GM21786 (cell line): ENCODE data around the gene CAMK1D.
"Not testable (repeated sequence)": the region's sequence is repeated elsewhere in the genome, so short reads cannot be mapped to it uniquely, and the experiment has no call there.

ENCODE experiments used
- ATAC-seq: cut with Tn5 transposase; IDR thresholded peaks from one replicate; pipeline ENCODE4 v1.9.1; 2021; ENCODE audit not compliant: unreplicated experiment

Gene CAMK1D

GRCh38 chr10:12340371-12340770, 9.0 kb upstream of the CAMK1D start:
- no peak for ATAC-seq

- no peak for ATAC-seq
Observed at GRCh38 chr10:12340937-12341336, 8.4 kb upstream of the CAMK1D start.

- ATAC-seq: no peak
Observed at GRCh38 chr10:12341526-12341925, 7.8 kb upstream of the CAMK1D start.

- ATAC-seq: no peak
Observed at GRCh38 chr10:12344375-12345110, 4.8 kb upstream of the CAMK1D start.

- ATAC-seq: no peak
Observed at GRCh38 chr10:12346707-12347106, 2.6 kb upstream of the CAMK1D start.

GRCh38 chr10:12348294-12348869, 965 bp upstream of the CAMK1D start:
- ATAC-seq: no peak

GRCh38 chr10:12349629-12350166, 351 bp downstream of the CAMK1D start:
- no peak for ATAC-seq

GRCh38 chr10:12350167-12350872, 973 bp downstream of the CAMK1D start:
- ATAC-seq: peak; percentile 31

GRCh38 chr10:12350925-12351324, 1.6 kb downstream of the CAMK1D start:
- ATAC-seq: no peak

- ATAC-seq: no peak
Observed at GRCh38 chr10:12351447-12351846, 2.1 kb downstream of the CAMK1D start.

GRCh38 chr10:12351889-12352288, 2.5 kb downstream of the CAMK1D start:
- no peak for ATAC-seq

- no peak for ATAC-seq
Observed at GRCh38 chr10:12353399-12354242, 4.3 kb downstream of the CAMK1D start.

GRCh38 chr10:12354696-12355095, 5.3 kb downstream of the CAMK1D start:
- not testable (repeated sequence) for ATAC-seq

- ATAC-seq: no peak
Observed at GRCh38 chr10:12355384-12355783, 6.0 kb downstream of the CAMK1D start.

GRCh38 chr10:12357525-12358151, 8.3 kb downstream of the CAMK1D start:
- ATAC-seq: no peak

- no peak for ATAC-seq
Observed at GRCh38 chr10:12358863-12359564, 9.7 kb downstream of the CAMK1D start.

GRCh38 chr10:12360461-12360860, 11.1 kb downstream of the CAMK1D start:
- no peak for ATAC-seq

GRCh38 chr10:12361115-12361514, 11.8 kb downstream of the CAMK1D start:
- ATAC-seq: not testable (repeated sequence)

GRCh38 chr10:12364559-12364958, 15.2 kb downstream of the CAMK1D start:
- no peak for ATAC-seq

GRCh38 chr10:12367272-12367671, 17.9 kb downstream of the CAMK1D start:
- ATAC-seq: no peak
